ENCODE results near the gene OSMR. TPM values are rescaled to one million over a fixed set of nuclear protein-coding genes. Genes with fewer than 3 reads are reported as not detected.

OSMR gene
- total and polyA plus RNA-seq, 9 of the 15 experiments (the other 6 are each of a cell fraction or from before 2014, with no cell fraction given), result 0.18 to 1.7 (median 0.94) TPM

- in situ Hi-C loops (cut with MboI) (no loop called here), intact Hi-C loops (cut with micrococcal nuclease) (no loop called here)
- Histone ChIP-seq H3K27me3 (ENCODE audit: control insufficient read depth in 2 of 2, insufficient read depth in 2 of 2, low read length in 2 of 2) (peaks cover 0 to 6% of the 10 kb centered on the region in 2 experiments; a peak in 2 of 5 replicates), H3K79me2 (ENCODE audit: control insufficient read depth, insufficient read depth, low read length) (no peaks in the 10 kb centered on the region), H3K4me3 (no peak overlapping the region), H3K27ac (ENCODE audit: extremely low read depth, low read depth, low read length) (no peak overlapping the region), H3K9ac (ENCODE audit: insufficient read depth in 1 of 2, low read depth in 2 of 2, low read length in 2 of 2) (no peak overlapping the region), H4K20me1 (replicated peaks; ENCODE audit: control insufficient read depth, insufficient read depth, low read length) (no peaks in the 10 kb centered on the region), H3K4me2 (ENCODE audit: insufficient read depth, low read length) (no peak overlapping the region), H3K36me3 (ENCODE audit: control insufficient read depth, insufficient read depth, low read length) (no peaks in the 10 kb centered on the region), H3K9me3 (replicated peaks; ENCODE audit: control insufficient read depth, insufficient read depth, low read depth, low read length) (no peaks in the 10 kb centered on the region), H3K9me1 (ENCODE audit: control insufficient read depth, insufficient read depth, low read length) (no peaks in the 10 kb centered on the region), H2AFZ (ENCODE audit: low read depth, low read length) (no peak overlapping the region), H3K4me1 (replicated peaks in 1 of 2; ENCODE audit: control insufficient read depth in 2 of 2, insufficient read depth in 2 of 2, low read length in 2 of 2) (no peaks in the 10 kb centered on the region; a peak in 2 of 5 replicates)
- DNase-seq (ENCODE audit: extremely low read depth in 1 of 4, low spot score in 3 of 4) (no peak), FAIRE-seq (no peak), ATAC-seq (no peak)
- BruUV-seq (replicated peaks), result no TSS peak
- WGBS (ENCODE audit: insufficient coverage, low coverage, missing lambda C conversion rate), result 16% methylated on average over 3 of the region's 3 CpGs
- ChIA-PET CTCF (ENCODE audit: low intra/inter-chr PET ratio) (no interaction called here), POLR2A (no interaction called here)
- TF ChIP-seq MECOM (CRISPR knock-in tag; IDR thresholded peaks at IDR 0.05), result no peak
- TF ChIP-seq L3MBTL2 (IDR thresholded peaks at IDR 0.05), result no peak
- no peak for TF ChIP-seq BCL6 (CRISPR knock-in tag; IDR thresholded peaks at IDR 0.05)
Measured at GRCh38 chr5:38885208-38885607, 39.4 kb downstream of the OSMR start.

- ChIA-PET CTCF (ENCODE audit: low intra/inter-chr PET ratio) (no interaction called here), POLR2A (interaction anchor here (0.6 to 0.7 kb wide), 2 partner anchors 623 to 747 kb away, joined by 3 read pairs; no protein-coding TSS in a partner anchor)
- H3K4me1 ChIP-seq (replicated peaks in 1 of 2; ENCODE audit: control insufficient read depth in 2 of 2, insufficient read depth in 2 of 2, low read length in 2 of 2), result no peaks in the 10 kb centered on the region; a peak in 2 of 5 replicates
- no peaks in the 10 kb centered on the region for H3K79me2 ChIP-seq (ENCODE audit: control insufficient read depth, insufficient read depth, low read length)
- intact Hi-C loops (cut with micrococcal nuclease) (no loop called here), in situ Hi-C loops (cut with MboI) (no loop called here)
- peak overlapping the region; percentile 39 for H3K4me2 ChIP-seq (ENCODE audit: insufficient read depth, low read length)
- peak overlapping the region; percentile 90 for H2AFZ ChIP-seq (ENCODE audit: low read depth, low read length)
- H3K9ac ChIP-seq (ENCODE audit: insufficient read depth in 1 of 2, low read depth in 2 of 2, low read length in 2 of 2), result no peak overlapping the region
- 11% methylated on average over 8 of the region's 8 CpGs for WGBS (ENCODE audit: insufficient coverage, low coverage, missing lambda C conversion rate)
- peak overlapping the region; percentile 33; the same call in 1 of the 3 replicates for H3K27ac ChIP-seq (ENCODE audit: extremely low read depth, low read depth, low read length)
- peak; percentile 90 for ATAC-seq
- H3K9me3 ChIP-seq (replicated peaks; ENCODE audit: control insufficient read depth, insufficient read depth, low read depth, low read length), result no peaks in the 10 kb centered on the region
- peak in 2 of 4 experiments; percentile 33 to 64 for DNase-seq (ENCODE audit: extremely low read depth in 1 of 4, low spot score in 3 of 4)
- BruUV-seq (replicated peaks), result no TSS peak
- no peaks in the 10 kb centered on the region for H4K20me1 ChIP-seq (replicated peaks; ENCODE audit: control insufficient read depth, insufficient read depth, low read length)
- peak; percentile 83 for FAIRE-seq
- no peaks in the 10 kb centered on the region for H3K36me3 ChIP-seq (ENCODE audit: control insufficient read depth, insufficient read depth, low read length)
- no peak overlapping the region for H3K4me3 ChIP-seq
- H3K27me3 ChIP-seq (ENCODE audit: control insufficient read depth in 2 of 2, insufficient read depth in 2 of 2, low read length in 2 of 2), result no peaks in the 10 kb centered on the region; a peak in 1 of 5 replicates
- H3K9me1 ChIP-seq (ENCODE audit: control insufficient read depth, insufficient read depth, low read length), result no peaks in the 10 kb centered on the region
- TF ChIP-seq ZBTB17 (CRISPR knock-in tag; IDR thresholded peaks at IDR 0.05) (no peak), CTCFL (IDR thresholded peaks at IDR 0.05; ENCODE audit: borderline replicate concordance, insufficient read depth, low read depth, low read length, poor library complexity, severe bottlenecking) (no peak), ZNF224 (CRISPR knock-in tag; IDR thresholded peaks at IDR 0.05) (no peak), MAFF (IDR thresholded peaks at IDR 0.05; ENCODE audit: low read length) (no peak), ZNF766 (CRISPR knock-in tag; conservative IDR thresholded peaks at IDR 0.05) (no peak), ZNF41 (CRISPR knock-in tag; conservative IDR thresholded peaks at IDR 0.05) (no peak), CBX1 (IDR thresholded peaks at IDR 0.05; ENCODE audit: low read depth) (no peak), ZNF75A (CRISPR knock-in tag; IDR thresholded peaks at IDR 0.05) (no peak), NKRF (IDR thresholded peaks at IDR 0.05; ENCODE audit: borderline replicate concordance) (peak; percentile 25; the same call in 1 of the 2 replicates), ARID1B (IDR thresholded peaks at IDR 0.05) (no peak), E2F3 (CRISPR knock-in tag; IDR thresholded peaks at IDR 0.05) (no peak), MEF2D (tag; conservative IDR thresholded peaks at IDR 0.05; ENCODE audit: low read depth) (no peak)
Measured at GRCh38 chr5:38888041-38888440, 42.2 kb downstream of the OSMR start.
